HT-29 (cell line): ENCODE measurements around the gene RCSD1. TPM values are rescaled to one million over a fixed set of nuclear protein-coding genes. Genes with fewer than 3 reads are reported as not detected.

Experiments used
- DNase-seq: peaks from one replicate; pipeline ENCODE4 v3.0.0-alpha.2; 2015; ENCODE audit warnings: low spot score
- total RNA-seq: library from RNA; depleted of rRNA; stranded (reverse); fragments of >200 nt; shearing (Covaris generic); gene quantifications from 2 replicates; pipeline ENCODE4 v1.2.3, GENCODE V29; 2014

The RCSD1 gene
- total RNA-seq, 1 experiment from 2014 or later = not detected

GRCh38 chr1:167687919-167688519 is 58.0 kb downstream of the RCSD1 start:
- peak; percentile 91 for DNase-seq

DNA sequence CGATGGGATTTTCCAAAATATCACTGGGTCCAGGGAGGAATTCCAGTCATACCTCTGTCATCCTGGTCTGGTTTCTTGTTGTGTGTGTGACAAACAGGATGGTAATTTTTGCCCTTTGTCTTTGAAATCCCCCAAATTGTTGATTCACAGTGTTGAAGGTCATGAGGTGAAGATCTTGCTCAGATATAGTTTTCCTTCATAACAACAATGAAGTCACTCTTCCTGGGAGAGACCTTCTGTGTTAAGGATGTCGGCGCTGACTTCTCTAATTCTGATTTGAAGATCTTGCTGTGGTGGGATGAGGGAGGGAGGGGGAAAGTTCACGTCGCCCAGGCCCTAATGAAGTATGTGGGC is 59.5 kb downstream of the RCSD1 start:
- no peak for DNase-seq

DNA sequence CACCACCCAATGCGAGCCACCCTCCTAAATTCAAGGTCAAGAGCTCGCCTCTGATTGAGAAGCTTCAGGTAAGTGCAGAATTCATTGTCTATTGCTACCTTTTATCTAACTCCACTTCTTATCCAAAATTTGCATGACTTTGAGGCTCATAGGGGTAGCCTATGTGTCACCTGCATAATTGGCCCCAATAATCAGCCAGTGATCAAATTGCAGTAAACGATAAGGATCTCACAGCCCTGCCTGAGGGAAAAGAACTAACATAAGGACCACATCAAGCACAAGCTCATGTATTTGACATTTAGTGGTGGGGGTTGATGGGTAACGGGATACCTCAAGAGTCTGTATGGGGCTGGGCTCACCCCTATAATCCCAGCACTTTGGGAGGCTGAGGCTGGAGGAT is 60.0 kb downstream of the RCSD1 start:
- DNase-seq = no peak

DNA sequence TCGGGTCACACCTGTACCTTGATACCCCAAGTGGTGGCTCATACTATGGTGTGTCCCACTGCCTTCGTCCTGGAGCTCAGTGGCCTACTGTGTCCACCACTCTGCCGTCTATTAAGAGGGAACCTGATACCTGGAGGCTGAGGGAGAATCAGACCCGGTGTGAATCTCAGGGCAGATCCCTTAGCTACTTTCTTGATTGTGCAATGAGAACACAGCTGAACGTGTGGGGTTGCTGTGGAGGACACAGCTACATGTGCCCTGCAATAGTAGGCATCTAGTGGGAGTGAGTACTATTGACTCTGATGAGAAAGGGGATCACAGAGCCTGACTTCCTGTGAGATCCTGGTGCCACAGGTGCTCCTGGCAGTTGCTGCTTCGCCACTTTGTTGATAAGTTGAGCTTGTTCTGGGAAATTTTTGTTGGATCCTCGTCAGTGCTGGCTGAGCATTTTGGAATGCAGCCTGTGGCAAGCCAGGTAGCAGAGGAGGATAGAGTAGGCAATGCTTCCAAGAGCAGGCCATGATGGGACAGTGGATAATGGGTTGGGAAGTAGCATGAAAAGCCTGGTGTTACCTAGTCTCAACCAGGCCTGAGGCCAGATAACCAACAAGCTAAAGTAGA is 63.5 kb downstream of the RCSD1 start:
- DNase-seq = no peak

DNA sequence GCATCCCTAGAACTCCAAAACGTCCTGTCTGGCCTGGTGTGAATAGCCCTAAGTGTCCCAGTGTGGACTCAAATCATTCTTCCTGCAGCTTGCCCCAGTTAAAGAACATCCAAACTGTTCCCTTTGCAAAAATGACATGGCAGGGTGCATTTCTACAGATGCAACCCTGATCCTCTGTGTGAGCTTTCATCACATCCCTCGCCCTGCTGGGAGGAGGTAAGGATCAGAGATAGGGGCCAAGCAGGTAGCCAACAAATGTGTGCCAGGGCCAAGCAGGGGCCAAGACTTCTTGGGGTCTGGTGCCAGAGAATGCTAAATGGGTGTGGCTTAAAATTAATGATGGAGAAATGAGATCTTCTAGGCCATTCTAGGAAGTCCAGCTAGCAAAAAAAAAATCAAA is 64.7 kb downstream of the RCSD1 start:
- no peak for DNase-seq

DNA sequence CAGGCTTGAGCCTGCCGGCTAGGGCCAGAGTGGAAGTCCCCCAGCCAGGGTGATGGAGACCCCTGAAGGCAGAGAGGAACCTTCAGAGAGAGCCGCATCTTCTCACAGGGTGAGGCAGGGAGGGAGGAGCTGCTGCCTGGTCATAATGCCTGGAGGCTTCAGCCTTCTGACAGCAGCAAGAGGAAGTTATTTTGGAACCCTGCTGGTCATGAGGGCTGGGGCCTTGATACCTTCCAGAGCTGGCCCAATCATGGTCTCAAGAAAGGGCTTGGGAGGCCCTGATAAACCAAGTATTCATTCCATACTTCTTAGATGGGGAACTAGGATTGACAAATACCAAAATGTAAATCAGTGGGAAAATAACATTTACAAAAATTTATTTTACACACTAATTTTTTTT is 65.1 kb downstream of the RCSD1 start:
- DNase-seq = no peak

DNA sequence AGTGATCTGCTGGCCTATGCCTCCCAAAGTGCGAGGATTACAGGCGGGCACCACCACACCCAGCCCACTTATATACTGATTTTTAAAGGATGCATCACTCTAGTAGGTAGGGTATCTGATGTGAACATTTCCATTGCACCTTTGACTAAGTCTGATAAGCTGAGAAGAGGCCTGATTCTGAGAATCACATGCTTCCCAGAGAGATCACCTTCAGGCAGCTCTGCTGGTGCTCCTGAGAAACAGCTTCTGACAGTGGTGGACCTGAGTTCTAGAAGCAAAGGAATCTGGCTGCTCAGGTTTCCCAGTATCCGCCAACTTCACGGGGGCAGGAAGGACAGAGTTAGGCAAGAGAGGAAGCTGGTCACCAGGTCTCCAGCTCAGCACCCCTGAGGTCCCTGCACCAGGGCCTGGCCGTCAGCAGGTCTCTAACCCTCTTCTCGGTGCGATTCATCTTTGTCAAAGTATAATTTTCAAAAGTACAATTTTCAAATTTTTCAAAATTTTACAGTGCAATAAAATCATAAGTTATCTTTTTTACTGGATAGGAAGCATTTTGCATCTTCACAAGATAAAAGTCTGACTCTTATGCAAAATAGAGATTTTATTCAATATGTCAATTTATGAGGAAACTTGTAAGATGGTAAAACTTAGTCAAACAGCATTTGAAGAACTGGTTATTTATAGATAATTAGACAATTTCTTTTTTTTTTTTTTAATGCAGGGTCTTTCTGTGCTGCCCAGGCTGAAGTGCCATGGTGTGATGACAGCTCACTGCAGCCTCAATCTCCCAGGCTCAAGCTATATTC is 65.9 kb downstream of the RCSD1 start:
- DNase-seq = no peak

- no peak for DNase-seq
These were observed 67.7 kb downstream of the RCSD1 start for GRCh38 chr1:167697667-167698141.

GRCh38 chr1:167698313-167698712 is 68.3 kb downstream of the RCSD1 start:
- no peak for DNase-seq

- no peak for DNase-seq
These were observed 71.5 kb downstream of the RCSD1 start for GRCh38 chr1:167701510-167701909.

DNA sequence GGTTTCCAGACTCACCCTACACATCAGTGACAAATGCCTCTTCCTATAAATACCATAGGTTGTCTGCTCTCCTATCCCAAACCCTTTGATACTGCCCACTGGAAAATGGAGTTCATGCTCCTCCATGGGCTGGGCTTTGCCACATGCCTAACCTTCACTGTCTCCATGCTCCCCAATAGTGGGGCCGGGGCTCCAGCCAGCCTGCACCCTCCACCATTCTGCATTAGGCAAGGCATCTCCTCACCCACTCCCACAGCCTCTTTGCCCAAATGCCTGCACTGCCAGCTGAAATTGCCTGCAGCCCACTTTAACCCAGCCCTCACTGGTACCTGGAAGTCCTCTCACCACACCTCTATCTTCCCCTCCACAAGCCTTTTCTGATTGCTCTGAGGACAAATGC is 73.5 kb downstream of the RCSD1 start:
- no peak for DNase-seq

DNA sequence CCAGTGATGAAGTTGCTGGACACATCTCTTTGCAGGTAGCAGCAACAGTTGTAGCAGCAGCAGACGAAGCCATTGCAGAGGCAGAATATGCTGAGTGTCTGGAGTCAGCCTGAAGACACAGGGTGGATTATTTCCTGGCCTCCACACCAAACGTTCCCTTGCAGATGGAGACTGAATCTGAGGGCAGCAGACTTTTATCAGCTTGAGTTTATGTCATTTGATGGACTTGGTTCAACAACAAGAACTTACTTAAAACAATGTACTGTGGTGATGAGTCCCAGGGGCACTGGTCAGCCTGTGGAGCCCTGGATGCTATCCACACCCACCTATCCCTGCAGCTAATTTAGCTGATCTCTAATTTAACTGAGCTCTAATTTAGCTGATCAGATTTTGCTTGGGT is 74.7 kb downstream of the RCSD1 start:
- DNase-seq = no peak

DNA sequence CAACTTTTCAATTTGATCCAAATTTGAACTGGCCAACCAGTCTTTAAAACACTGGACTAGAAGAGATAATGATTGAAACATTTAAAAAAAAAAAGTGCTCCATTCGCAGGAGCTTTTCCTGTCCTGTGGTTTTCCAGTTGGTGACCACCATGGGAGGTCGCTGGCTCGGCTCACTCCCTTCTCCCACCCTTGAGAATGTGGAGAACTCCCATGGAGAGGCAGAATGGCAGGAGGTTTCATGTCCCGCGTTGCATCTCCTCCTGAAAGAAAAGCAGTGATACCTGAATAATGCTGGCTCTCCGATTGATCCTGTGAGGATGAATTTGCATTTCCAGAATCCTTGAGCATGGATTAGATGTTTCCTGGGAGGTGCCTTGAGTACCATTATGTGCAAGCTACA is 75.2 kb downstream of the RCSD1 start:
- DNase-seq = no peak

- DNase-seq = no peak
These were observed 76.3 kb downstream of the RCSD1 start for GRCh38 chr1:167706363-167706762.

DNA sequence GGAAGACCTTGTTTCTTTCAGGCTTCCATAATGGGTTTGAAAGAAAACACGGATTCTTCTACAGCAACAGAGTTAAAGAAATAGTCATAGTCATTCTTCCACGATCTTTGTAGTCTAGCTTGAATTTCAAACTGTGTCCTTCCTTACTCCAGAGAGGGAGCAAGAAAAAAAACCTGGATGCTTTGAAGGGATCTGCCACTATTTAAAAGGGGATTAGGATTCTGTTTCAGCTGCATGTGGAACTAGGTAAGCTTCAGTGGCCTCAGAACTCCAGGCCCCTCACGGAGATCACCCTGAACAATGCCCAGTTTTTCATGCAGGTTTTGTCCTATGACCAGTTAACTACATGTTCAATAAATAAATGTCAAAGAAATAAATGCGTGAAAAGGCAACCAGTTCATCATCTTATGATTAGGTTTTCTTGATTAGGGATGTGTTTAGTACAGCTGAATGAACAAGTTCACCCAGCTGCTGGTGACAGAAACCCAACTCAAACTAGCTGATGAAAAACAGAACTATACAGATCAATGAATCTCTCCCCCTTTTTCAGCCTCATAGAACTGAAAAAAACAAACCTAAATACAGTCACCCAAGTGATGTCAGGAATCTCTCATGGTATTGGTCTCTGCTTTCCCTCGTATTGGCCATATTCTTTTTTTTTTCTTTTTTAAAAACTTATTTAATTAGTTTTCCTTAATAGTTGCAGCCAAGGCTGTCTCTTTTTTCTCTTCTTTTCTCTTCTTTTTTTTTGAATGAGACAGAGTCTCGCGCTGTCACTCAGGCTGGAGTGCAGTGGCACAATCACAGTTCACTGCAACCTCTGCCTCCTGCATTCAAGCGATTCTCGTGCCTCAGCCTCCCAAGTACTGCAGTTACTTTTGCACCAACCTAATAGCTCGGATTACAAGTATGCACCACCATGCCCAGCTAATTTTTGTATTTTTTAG is 77.2 kb downstream of the RCSD1 start:
- no peak for DNase-seq

DNA sequence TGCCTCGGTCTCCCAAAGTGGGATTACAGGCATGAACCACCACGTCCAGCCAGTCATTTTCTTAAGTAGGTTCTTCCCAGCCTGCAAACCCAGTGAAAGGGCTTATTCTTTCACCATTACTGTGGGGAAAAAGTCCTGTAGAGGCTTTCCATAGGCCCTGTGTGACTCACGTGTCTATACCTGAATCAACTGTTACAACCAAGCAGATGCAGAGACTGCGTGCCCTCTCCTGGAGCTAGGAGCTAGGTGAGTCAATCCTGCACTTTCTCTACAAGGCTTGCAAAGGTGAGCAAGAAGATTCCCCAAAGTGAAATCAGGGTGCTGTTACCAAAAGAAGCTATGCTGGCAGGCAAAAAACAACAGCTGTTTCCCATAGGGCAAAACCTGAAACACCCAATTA is 77.9 kb downstream of the RCSD1 start:
- no peak for DNase-seq

GRCh38 chr1:167708940-167709389 is 78.9 kb downstream of the RCSD1 start:
- no peak for DNase-seq

DNA sequence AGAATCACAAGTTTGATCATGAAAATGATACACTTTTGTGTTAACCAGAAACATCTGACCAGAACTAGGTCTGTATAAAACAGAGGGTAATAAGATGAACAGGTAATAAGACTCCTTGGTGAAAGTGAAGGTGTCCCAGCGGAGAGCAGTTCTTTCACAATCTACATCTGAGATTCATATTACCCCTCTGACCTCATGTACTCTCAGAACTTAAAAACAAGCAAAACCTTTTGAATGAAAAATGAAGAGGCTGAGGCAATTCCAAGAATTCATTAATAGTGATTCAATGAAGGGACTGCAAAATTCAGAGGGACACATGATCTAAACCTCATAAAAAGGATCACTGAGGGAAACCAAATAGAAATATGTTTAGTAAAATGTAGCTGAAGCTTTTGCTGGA is 80.8 kb downstream of the RCSD1 start:
- no peak for DNase-seq

DNA sequence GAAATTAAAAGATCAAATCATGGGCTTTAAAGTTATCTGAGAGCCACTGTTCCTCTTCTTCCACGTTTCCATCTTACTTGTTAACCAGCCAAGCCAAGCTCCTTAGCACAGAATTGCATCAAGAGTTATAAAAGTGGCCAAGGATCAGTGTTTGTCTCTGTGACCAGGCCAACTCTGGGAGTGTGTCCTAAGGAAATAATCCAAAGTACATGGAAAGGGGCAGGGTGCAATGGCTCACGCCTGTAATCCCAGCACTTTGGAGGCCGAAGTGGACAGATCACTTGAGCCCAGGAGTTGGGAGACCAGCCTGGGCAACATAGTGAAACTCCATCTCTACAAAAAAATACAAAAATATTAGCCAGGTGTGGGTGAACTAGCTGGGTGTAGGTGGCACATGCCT is 81.8 kb downstream of the RCSD1 start:
- no peak for DNase-seq

DNA sequence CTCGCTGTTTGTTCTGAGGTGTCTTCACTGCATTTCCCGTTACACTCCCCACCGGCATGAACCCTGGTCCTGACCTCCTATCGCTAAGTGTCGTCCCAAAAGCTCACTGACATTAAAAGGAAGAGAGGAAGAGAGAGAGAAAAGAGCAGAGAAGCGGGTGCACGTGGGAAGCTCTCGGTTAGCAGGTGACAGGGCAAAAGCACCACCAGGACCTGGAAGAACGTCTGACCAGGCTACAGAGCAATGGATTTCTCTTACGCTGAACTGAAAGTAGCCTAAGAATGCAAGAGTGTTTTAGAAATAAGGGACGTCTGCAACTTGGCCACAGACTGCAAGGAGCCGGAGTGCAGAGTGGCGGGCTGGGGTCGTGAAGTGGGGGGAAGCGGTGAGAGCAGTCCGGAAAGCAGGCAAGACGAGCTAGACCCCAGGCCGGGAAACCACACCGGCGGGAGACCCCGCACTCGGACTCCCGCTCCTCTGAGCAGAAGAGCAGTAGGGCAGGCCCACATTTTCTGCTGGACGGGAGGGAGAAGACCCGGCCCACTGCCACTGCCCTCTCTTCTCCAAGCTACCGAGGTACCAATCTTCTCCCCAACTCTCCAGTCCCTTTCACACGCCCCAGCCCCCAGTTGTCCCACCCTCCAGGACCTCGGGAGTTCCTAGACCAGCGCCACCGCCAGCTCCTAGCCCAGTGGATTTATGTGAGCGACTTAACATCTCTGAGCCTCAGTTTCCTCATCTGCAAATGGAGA is 83.5 kb downstream of the RCSD1 start:
- DNase-seq = peak; percentile 26

DNA sequence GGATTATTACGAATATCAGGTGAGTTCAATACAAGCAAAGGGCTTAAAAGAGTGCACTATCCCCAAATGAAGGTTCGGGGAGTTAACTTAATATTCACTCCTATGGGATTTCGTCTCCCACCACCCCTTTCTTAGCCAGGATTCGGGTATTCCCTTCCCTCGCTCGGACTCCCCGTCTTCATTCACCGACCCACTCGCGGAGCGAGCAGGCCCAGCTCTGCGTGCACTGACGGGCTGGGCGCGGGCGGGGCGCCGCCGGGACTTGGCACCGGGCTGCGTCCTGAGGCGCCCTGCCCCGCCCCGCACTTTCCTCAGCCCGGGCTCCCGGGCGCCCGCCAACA is 84.0 kb downstream of the RCSD1 start:
- DNase-seq = no peak
